GM12872 (cell line): ENCODE results near the gene PVR.

Experiments used
- TF ChIP-seq, protein P1 (sequence below): IDR thresholded peaks from 3 replicates; pipeline ENCODE4 v1.5.1; 2011; ENCODE audit warnings: low read depth, mild to moderate bottlenecking, low read length, moderate library complexity; ENCODE audit not compliant: insufficient read depth

The PVR gene

GRCh38 chr19:44643605-44644401, at the start of gene PVR:
TSS of gene PVR (plus strand) at chr19:44643910. CDS start at chr19:44644097, 187 bp downstream.
- TF ChIP-seq, protein P1, sequence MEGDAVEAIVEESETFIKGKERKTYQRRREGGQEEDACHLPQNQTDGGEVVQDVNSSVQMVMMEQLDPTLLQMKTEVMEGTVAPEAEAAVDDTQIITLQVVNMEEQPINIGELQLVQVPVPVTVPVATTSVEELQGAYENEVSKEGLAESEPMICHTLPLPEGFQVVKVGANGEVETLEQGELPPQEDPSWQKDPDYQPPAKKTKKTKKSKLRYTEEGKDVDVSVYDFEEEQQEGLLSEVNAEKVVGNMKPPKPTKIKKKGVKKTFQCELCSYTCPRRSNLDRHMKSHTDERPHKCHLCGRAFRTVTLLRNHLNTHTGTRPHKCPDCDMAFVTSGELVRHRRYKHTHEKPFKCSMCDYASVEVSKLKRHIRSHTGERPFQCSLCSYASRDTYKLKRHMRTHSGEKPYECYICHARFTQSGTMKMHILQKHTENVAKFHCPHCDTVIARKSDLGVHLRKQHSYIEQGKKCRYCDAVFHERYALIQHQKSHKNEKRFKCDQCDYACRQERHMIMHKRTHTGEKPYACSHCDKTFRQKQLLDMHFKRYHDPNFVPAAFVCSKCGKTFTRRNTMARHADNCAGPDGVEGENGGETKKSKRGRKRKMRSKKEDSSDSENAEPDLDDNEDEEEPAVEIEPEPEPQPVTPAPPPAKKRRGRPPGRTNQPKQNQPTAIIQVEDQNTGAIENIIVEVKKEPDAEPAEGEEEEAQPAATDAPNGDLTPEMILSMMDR: no peak

GRCh38 chr19:44596428-44597130, 47.1 kb upstream of the PVR start:
- TF ChIP-seq, protein P1: no peak

DNA sequence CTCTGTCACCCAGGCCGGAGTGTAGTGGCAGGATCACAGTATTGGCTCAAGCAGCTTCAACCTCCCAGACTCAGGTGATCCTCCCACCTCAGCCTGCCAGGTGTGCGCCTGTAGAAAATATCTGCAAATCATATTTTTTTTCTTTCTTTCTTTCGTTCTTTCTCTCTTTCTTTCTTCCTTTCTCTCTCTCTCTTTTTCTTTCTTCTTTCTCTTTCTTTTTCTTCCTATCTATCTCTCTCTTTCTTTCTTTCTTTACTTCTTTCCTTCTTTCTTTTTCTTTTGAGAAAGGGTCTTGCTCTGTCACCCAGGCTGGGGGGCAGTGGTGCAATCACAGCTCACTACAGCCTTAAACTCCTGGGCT, 46.6 kb upstream of the PVR start:
- TF ChIP-seq, protein P1: no peak

GRCh38 chr19:44598355-44598754, 45.4 kb upstream of the PVR start:
- TF ChIP-seq, protein P1: no peak

DNA sequence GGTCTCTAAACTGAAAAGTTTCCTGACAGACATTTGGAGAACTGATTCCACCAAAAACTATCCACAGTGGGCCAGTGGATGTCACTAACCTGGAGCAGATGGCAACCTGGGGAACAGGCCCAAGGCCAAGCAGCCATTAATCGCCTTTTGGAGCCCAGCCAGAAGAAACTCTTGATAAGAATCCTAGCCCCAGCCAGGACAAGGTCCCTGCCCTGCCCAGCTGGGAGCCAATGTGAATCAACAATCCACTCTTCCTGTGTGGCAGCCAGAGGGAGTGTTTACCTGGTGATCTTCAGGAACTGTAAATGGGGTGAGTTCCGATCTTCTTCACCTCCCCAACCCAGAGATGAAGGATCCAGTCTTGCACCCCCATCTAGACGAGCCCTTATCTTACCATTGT, 44.8 kb upstream of the PVR start:
- TF ChIP-seq, protein P1: no peak

DNA sequence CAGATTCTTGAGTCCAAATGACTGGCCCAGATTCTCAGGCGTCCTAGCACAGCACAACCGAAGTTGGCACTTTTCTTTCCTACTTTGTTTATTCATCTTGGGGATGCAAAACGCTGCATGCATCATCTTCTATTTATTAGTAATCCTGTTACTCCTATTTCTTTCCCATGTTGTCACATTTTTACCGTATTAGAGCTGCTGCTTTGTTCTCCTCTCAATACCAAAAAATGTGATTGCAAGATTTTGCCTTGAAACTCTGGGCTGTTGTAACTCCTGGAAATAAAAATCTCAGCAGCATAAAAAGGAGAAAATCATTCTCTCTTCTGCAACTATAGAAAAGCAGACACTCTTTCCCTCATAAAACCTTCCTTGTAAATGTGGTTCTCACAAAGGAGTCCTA, 43.2 kb upstream of the PVR start:
- TF ChIP-seq, protein P1: no peak

- TF ChIP-seq, protein P1: no peak
Measured at GRCh38 chr19:44602081-44602480, 41.6 kb upstream of the PVR start.
